Measurements from ENCODE around the gene DAPK1.
A peak's percentile ranks its signal among the peaks of the same experiment; 100 is the strongest.

The DAPK1 gene

DNA sequence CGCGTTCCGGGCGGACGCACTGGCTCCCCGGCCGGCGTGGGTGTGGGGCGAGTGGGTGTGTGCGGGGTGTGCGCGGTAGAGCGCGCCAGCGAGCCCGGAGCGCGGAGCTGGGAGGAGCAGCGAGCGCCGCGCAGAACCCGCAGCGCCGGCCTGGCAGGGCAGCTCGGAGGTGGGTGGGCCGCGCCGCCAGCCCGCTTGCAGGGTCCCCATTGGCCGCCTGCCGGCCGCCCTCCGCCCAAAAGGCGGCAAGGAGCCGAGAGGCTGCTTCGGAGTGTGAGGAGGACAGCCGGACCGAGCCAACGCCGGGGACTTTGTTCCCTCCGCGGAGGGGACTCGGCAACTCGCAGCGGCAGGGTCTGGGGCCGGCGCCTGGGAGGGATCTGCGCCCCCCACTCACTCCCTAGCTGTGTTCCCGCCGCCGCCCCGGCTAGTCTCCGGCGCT, at the start of gene DAPK1:
DAPK1 (plus strand) TSS at position 264 of the 442 bp plus-strand sequence. CDS start 1,211 bp downstream, outside the sequence.
- peak in 5 of 14 donors; percentile 5 to 70 (median 33) for DNase-seq

DNA sequence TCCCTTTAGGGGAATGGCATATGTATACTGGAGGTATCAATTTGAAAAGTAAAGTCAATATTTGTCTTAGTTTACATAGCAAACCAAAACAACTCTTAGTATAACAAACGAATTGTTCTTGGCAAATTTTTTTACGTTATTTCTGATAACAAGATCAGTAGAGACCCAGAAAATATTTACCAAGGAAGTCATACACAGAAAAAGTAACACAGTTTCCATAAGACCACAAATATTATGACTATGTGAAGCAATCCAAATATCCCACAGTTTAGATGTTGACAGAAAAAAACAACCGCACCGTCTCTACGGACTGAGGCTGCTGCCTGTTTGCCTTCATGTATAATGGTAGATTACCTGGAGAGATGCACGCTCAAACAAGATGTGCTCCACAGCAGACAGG, 46.5 kb upstream of the DAPK1 start:
- DNase-seq: no peak

DNA sequence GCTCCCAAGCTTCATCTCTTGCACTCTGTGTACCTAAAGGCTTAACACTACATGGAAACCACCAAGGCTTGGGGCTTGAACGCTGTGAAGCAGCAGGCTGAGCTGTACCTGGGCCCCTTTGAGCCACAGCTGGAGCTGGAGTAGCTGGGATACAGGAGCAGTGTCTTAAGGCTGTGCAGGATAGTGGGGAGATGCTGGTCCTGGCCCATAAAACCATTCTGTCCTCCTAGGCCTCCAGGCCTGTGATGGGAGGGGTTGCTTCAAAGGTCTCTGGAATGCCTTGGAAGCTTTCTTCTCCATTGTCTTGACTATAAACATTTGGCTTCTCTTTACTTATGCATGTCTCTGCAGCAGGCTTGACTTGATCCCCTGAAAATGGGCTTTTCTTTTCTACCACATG, 42.3 kb upstream of the DAPK1 start:
- DNase-seq: no peak

DNA sequence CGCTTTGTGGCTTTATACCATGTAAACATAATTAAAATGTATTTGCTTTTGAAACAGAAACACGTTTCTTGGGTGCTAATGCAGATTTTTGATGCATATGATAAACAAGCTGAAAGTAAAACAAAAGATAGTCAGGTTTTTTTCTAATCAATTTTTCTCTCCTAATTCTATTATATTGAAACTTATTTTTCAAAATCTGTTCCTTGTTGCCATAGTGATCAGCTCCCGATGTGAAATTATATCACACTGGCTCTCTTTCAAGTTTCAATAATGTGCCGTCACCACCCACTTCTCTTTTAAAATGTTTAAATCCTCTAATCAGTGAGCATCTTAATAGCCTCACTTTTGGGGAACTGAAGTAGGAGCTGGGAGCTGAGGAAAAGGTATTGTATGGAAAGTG, 36.4 kb upstream of the DAPK1 start:
- DNase-seq: no peak

DNA sequence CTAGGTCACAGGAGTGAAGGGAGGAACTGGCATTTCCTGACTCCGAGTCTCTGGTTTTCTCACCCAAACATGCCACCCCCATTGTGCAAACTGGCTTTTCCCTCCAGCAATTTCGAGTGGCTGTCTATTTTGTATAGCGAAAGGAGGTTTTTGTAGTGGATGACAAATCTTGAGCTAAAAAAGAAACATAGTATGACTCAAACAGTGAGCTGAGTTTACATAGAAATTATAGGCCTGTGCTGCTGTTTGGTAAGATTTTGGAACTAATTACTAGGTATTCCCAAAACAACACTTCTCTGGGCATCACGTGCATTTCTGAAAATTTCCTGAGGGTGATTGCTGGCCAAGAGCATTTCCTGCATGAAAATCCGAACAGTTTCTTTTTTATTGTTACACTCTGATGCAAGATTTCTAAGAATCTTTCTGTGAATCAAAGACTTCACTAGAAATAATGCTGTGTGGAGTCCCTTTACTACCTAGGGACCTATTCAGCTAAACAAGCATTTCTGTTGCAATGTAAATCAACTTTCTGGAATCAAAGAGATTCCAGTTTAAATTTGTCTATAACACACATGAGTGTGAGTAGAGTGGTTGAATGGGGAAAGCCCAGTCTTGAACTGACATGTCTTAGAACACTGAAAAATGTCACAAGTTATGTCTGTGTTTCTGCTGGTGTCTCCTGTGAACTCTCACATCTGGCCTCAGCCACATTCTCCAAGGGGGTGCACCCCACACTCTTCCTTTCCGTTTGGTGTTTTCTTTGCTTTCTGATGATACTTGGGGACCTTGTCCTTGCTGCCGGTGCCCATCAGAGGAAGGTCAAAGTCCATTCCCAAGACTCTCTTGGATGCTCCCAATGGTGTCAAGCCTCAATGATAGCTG, 33.3 kb upstream of the DAPK1 start:
- DNase-seq: peak in 2 of 14 donors; percentile 5 to 12

DNA sequence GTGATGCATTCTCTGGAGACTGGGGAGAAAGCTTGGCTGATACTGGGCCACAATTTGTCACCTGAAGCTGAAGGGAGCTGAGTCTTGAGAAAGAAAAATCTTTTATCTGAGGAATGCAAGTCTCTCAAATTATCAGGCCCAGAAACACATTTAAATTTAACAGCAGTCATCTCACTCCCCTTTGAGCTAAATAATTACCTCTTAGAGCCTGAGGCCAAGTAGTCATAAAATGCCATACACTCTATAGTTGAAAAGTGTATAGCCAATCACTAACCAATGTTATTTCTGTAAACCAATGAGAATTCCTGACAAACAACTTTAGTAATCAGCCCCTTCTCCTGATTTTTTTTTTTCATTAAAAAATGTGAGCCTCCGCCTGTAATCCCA, 32.7 kb upstream of the DAPK1 start:
- no peak for DNase-seq

DNA sequence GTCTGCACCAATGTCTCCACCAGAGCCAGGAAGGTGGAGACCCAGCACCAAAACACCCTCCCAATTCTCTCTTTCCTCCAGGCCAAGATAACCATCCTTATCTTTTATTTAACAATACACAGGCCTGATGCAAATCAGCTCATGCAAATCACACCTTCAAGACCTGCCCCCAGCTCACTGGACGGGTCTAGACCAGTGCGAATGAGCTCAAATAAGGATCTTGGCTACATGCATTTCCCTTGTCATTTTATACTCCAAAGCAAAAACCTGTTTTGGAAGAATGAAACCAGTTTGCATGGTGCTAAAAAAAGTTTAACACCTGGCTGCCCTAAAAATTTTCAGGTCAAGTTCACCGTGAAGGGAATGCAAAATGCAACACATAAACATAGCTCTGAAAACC, 31.9 kb upstream of the DAPK1 start:
- no peak for DNase-seq

DNA sequence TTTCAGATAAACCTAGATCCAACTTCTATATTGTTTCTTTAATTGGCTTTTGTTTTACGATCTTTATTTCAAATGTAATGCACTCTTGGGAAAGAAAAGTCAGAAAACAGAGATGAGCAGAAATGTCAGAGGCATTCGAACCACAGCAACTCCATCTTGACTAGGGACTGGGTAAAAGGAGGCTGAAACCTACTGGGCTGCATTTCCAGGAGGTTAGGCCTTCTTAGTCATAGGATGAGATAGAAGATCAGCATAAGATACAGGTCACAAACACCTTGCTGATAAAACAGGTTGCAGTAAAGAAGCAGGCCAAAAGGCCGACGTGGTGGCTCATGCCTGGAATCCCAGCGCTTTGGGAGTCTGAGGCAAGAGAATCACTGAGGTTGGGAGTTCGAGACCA, 30.5 kb upstream of the DAPK1 start:
- no peak for DNase-seq

DNA sequence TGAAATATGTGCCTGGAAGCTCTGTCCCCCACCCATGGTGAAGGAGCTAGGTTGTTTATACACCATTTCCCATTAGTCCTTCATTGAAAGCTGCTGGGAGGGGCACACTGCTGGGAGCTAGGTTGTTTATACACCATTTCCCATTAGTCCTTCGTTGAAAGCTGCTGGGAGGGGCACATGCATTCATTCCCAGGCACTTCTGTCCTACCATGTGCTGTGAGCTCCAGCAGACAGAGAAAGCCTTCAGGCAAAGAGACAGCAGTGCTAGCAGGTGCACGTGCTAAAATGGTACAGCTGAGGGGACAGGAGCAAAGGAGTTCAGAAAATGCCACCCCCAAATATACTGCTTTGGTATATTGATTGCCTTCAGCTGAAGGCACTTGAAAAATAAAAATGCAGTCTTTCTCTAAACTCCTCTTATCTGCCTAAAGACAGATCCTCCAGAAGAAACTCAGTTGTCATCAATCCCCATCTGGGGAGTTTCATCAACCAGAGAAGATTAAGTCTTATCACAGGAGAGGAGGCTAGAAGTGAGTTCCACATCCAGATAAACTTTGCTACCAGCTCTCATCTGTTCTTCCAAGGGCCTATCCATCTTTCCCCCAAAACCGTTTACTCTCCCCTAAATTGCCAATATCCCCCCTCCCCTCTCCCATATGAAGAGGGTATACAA, 27.7 kb upstream of the DAPK1 start:
- DNase-seq: no peak

DNA sequence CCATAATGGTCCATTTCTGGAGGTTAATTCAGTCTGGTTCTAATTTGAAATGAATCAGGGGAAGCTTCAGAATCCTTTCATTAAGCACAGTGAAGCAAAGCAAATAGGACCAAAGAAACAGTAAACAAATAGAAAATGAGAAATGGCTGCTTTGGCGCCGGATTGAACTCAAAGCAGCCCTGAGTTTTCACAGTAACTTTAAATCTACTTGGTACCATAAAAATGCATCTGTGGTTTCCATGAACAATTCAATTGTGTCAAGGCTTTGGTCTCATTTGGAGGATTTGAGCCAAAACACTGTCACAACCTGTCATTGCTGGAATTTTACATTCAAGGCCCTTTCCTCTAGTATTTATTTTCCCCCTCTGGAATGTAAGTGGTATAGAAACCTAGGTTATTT, 25.9 kb upstream of the DAPK1 start:
- no peak for DNase-seq

DNA sequence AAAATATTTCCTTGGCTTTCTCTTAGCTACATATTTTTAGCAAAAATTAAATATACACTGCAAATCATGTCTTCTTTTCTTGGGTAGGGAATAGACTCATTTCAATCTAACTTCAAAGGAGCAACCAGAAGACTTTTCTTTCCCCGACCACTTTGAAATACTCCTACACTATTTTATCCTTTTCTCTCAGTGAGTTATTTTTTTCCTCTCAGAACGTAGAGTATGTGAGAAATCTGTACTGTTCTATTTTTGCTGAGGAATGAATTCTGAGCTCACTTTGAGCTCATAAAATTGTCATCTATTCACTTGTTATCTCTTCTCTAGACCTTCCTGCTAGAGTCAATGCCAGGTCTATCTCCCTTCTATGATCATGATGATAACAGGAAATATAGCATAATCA, 22.2 kb upstream of the DAPK1 start:
- no peak for DNase-seq

DNA sequence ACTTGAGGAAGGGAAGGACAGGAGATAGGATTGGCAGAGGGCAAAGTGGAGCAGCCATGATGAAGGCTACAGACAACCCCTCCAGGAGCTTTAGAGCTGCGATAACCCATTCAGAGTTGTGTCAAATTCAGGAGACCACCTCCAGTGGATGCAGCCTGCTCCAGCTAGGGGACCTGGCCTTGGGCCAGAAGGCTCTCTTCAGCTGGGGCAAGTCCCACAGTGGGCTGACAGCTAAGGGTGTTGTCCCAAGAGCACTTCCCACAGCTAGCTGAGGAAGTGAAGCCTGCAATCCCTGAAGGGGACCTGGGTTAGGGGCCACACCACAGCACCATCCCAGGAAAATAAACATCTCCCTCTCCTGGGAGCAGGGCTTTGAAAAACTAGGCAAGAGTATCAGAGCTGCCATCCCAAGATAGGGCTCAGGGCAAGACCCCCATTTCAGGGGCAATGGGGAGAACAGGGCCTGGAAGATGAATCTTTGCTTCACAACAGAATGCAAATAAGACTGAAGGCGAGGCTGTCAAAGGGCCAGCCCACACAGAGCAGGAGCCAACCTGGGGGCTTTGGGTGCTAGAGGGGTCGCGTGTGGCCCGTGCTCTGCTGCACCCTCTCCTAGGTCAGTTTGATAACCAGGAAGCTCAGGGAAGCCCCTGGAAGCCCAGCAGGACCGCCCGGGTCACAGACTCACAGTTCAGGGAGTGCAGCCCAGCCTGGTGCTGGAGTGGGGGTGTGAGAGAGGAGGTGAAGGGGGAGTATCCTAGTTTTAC, 19.3 kb upstream of the DAPK1 start:
- DNase-seq: no peak

DNA sequence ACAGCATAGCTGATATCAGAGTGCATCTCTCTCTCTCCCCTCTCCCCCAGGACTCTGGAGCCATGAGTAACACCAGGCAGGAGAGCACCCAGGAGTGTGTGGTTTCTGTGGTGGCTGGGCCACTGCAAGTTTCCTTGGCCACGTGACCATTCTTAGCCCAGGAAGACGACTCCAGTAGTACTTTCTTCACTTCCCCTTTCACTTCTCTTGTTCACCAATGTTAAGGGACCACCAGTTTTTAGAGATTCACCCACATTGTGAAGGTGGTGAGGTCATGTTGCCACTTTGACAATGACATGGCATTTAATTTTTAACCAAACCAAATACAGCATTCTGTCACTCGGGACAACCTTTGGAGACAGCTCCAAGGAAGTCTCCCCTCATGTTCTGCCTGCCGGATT, 17.9 kb upstream of the DAPK1 start:
- DNase-seq: peak in 7 of 14 donors; percentile 6 to 42 (median 14)

DNA sequence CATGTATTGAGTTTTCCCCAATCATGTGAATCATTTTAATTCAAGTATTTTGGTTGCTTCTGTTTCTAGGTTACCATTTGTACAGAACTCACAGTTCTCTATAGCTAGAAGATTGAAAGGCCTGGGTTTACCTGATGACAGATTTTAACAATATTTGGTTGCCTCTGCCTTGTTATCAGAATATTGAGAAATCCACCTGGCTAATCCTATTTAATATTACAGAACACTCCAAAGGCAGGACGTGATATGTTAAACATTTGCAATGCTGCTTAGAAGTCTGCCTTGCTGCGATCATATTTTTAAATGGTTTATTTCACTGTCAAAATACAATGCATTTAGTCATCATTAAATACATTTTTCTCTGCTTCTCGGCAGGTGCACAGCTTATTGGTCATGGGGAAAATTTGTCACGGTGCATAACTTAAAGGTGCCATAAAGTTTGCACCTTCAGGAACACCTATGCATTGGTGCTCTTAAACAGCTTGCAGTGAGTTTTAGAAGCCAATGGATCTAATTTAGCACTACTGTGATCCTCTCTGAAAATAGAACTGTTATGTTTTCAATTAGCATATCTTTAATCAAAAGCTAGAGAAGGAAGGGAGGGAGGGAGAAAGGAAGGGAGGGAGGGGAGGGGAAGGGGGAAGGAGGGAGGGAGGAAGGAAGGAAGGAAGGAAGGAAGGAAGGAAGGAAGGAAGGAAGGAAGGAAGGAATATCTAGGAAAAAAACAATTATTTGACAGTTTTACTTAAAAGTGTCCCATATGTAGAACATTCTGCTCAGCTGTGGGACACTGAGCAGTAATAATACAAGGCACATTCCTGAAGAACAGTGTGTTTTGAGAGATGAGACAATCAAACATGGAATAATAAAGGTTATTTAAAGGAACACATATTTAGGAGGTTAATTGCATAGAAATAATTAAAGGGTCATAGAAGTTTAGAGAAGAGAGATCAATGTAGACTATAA, 15.5 kb upstream of the DAPK1 start:
- no peak for DNase-seq

DNA sequence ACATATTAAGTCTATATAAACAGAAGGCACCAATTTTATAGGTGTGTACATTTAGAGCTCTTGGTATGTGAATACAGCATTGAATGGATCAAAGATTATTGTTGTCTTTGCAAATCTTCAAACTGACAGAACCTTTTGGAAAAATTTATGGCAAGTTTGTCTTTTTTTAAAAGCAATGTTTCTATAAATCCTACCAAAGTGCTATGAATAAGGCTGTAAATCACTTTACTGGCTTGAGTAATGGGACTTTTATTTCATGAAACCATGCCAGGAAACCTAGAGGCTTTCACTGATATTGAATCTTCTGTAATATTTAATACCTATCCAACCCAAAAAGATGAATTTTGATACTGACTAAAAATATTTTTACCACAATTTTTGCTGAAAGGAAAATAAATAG, 7.4 kb upstream of the DAPK1 start:
- no peak for DNase-seq

DNA sequence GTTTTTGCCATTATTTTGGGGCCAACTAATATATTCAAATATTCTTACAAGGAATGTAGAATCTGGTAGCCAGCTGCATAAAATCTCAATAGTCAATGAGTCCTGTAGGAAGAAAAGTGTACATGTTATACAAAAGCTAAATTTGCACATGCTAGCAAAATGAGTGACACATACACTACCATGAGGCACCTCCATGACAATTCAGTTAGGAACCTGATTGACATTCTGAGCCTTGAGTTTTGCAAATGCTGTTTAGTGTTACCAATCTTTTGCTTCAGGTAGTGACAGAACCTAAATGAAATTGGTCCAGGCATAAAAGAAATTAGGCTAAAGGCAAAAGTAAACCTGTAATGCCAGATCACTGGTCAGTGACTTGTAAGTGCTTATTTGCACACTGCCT, 6.8 kb upstream of the DAPK1 start:
- DNase-seq: no peak

DNA sequence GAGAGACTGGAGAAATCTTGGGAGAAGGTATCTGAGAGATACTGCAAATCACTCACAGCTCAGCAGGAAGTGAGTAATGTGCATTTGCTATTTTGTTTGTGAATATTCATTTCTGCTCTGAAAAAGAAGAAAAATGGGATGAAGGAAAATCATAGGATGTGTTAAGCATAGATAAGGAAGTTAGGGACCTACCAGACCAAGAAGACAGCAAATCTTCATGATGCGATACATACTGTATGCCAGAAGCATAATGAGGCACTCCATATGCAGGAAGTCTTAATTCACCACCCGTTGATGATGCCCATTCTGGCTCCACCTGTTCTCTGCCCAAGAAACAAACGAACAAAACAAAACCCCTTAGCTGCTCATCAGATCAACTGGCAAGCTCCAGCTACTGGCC, 6.1 kb upstream of the DAPK1 start:
- no peak for DNase-seq

DNA sequence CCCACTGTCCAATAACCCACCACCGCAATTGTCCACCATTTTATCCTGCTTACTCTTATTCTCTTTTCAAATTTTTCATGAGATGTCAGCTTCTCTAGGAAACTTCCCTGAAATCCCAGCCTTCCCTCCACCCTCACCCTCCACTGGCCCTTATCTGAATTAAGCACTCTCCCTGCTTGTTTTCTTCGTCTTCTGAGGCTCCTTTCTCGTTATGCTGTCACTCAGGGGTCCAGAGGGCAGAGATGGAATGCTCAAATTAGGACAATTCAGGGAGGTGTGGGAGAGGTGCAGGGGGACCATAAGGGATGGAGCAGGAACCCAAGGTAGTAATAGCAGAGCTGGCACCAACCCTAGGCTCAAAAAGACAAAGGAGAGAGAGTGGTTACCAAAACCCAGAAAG, 5.0 kb upstream of the DAPK1 start:
- DNase-seq: no peak

DNA sequence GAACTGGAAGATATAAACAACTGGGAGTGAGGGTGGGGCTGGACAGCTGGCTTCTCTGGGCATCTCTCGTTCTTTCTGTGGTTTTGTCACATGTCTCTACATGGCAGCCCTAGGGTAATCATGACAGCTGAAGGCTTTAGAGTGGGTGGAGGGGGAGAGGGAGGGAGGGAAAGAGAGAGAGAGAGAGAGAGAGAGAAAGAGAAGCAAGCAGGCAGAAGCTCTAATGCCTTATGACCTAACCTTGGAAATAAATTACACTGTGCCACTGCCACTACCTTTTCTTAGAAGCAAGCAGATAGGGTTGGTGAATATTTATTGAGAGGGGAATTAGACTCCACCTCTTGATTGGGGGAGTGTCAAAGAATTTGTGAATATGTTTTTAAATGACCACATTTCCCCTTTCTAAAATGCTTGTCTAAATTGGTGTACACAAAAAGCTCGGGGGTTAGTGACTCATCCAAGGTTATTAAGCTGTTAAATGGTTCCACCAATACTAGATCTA, 2.6 kb upstream of the DAPK1 start:
- no peak for DNase-seq

DNA sequence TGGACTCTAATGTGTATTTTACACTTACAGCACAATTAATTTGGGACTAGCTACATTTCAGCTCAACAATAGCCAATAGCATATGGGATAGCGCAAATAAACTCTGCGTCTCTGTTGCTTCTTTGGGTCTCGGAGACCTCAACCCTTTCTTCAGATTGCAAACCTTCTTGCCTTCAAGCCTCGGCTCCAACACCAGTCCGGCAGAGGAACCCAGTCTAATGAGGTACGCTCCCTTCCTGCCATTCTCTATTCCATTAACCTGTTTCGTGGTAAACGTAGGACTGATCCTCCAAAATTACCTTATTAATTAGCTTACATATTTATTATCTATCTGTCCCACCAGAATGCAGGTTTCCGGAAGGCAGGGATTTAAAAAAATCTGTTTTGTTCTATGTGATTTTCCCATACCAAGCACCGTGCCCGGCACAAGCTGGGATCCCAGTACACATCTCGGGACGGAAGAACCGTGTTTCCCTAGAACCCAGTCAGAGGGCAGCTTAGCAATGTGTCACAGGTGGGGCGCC, 525 bp upstream of the DAPK1 start:
- no peak for DNase-seq

DNA sequence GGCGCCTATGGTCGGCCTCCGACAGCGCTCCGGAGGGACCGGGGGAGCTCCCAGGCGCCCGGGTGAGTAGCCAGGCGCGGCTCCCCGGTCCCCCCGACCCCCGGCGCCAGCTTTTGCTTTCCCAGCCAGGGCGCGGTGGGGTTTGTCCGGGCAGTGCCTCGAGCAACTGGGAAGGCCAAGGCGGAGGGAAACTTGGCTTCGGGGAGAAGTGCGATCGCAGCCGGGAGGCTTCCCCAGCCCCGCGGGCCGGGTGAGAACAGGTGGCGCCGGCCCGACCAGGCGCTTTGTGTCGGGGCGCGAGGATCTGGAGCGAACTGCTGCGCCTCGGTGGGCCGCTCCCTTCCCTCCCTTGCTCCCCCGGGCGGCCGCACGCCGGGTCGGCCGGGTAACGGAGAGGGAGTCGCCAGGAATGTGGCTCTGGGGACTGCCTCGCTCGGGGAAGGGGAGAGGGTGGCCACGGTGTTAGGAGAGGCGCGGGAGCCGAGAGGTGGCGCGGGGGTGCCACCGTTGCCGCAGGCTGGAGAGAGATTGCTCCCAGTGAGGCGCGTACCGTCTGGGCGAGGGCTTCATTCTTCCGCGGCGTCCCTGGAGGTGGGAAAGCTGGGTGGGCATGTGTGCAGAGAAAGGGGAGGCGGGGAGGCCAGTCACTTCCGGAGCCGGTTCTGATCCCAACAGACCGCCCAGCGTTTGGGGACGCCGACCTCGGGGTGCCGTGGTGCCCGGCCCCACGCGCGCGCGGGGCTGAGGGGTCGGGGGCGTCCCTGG, 561 bp downstream of the DAPK1 start:
- peak in 10 of 14 donors; percentile 16 to 74 (median 42) for DNase-seq

All from C1 segment of cervical spinal cord (tissue), 14 donors.